Neural crest cell (in vitro differentiated cells): ENCODE results near the gene ST6GAL1. TPM values are rescaled to one million over a fixed set of nuclear protein-coding genes. Genes with fewer than 3 reads are reported as not detected.

Experiments
- DNase-seq: peaks from one replicate; pipeline ENCODE4 v3.0.0; 2021; ENCODE audit warnings: low read depth, mixed read lengths, low spot score
- H3K27ac Mint-ChIP-seq: one replicate; pipeline ENCODE4 v1.8.0; 2021; ENCODE audit warnings: mild to moderate bottlenecking, mixed read lengths; ENCODE audit not compliant: unreplicated experiment
- H3K27me3 Mint-ChIP-seq: 2 replicates; pipeline ENCODE4 v1.8.0; 2021; ENCODE audit warnings: low read depth, mild to moderate bottlenecking, mixed read lengths
- H3K36me3 Mint-ChIP-seq: 2 replicates; pipeline ENCODE4 v1.8.0; 2021; ENCODE audit warnings: low read depth, mild to moderate bottlenecking, mixed read lengths
- H3K4me1 Mint-ChIP-seq: 2 replicates; pipeline ENCODE4 v1.8.0; 2021; ENCODE audit warnings: mixed read lengths
- H3K4me3 Mint-ChIP-seq: one replicate; pipeline ENCODE4 v1.8.0; 2021; ENCODE audit warnings: mild to moderate bottlenecking, mixed read lengths
- H3K9me3 Mint-ChIP-seq: 2 replicates; pipeline ENCODE4 v1.8.0; 2021; ENCODE audit warnings: mixed read lengths
- total RNA-seq: library from RNA; stranded (reverse); gene quantifications from 2 replicates; pipeline ENCODE4 v1.2.1, GENCODE V29; 2021
- TF ChIP-seq, protein P1 (sequence below): fragments of 200-600 bp; sonication (generic); conservative IDR thresholded peaks from 2 replicates; pipeline ENCODE4 v1.5.0; 2021; ENCODE audit warnings: antibody characterized with exemption, mild to moderate bottlenecking

The ST6GAL1 gene
- total RNA-seq, 1 donor from 2014 or later = 32.6 TPM

DNA sequence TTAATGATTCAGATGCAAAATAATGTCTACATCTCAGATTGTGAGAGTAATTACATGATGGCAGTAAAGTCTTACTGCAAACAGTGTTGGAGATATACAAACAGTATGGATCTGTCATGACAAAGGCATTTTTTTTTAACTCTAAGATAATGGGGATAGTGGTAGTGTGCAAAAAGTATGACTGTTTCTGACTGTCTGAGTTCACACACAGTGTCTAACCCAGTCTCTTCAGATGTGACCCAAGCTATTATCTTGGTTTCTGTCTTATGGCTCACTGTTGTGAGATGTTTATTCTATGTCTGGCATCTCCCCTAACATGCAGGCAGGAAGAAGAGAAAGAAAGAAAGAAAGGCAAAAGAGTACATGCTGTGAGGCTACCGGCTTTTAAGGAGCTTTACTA lies 191.9 kb downstream of the ST6GAL1 start:
- TF ChIP-seq, protein P1, sequence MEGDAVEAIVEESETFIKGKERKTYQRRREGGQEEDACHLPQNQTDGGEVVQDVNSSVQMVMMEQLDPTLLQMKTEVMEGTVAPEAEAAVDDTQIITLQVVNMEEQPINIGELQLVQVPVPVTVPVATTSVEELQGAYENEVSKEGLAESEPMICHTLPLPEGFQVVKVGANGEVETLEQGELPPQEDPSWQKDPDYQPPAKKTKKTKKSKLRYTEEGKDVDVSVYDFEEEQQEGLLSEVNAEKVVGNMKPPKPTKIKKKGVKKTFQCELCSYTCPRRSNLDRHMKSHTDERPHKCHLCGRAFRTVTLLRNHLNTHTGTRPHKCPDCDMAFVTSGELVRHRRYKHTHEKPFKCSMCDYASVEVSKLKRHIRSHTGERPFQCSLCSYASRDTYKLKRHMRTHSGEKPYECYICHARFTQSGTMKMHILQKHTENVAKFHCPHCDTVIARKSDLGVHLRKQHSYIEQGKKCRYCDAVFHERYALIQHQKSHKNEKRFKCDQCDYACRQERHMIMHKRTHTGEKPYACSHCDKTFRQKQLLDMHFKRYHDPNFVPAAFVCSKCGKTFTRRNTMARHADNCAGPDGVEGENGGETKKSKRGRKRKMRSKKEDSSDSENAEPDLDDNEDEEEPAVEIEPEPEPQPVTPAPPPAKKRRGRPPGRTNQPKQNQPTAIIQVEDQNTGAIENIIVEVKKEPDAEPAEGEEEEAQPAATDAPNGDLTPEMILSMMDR = no peak
- peaks cover 21% of the 10 kb centered on the region for H3K36me3 Mint-ChIP-seq
- H3K27me3 Mint-ChIP-seq = no peaks in the 10 kb centered on the region
- no peaks in the 10 kb centered on the region for H3K4me1 Mint-ChIP-seq
- no peak overlapping the region for H3K27ac Mint-ChIP-seq
- no peak for DNase-seq
- no peak overlapping the region for H3K4me3 Mint-ChIP-seq
- peaks cover 3% of the 10 kb centered on the region for H3K9me3 Mint-ChIP-seq

DNA sequence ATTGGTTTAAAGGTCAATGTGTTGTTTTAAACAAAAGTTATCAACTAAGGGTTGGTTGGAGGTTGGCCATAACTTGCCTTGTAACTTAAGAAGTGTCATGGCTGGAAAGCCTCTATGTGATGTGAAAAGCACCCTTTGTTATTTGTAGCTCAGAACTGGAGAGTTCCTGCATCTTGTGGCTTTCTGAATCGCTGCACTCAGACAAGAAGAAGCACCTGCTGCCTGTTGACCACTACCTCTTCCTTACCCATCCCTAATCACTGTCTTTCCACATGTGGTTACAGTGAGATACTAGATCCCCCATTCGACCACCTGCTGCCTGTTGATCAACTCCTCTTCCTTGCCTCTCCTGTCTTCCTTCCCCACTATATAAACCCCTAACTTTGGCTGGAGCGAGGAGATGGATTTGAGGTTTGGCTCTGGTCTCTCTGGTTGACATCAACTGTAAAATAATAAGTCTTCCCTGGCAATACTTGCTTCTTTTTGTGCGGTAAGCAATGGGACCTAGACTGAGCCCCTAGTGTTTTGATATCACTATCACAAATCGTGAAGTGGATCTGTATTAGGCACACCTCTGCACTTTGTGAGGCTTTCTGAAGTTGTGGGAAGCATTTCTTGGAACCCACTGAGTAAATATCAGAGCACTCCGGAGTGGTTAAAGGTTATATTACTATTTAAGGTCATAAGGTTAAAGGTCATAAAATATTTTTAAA lies 195.1 kb downstream of the ST6GAL1 start:
- no peak overlapping the region for H3K27ac Mint-ChIP-seq
- no peak overlapping the region for H3K4me3 Mint-ChIP-seq
- no peaks in the 10 kb centered on the region for H3K4me1 Mint-ChIP-seq
- DNase-seq = no peak
- peaks cover 3% of the 10 kb centered on the region for H3K9me3 Mint-ChIP-seq
- peaks cover 33% of the 10 kb centered on the region for H3K36me3 Mint-ChIP-seq
- H3K27me3 Mint-ChIP-seq = no peaks in the 10 kb centered on the region
- TF ChIP-seq, protein P1 = no peak

Other genes with a start within 250 kb of the ST6GAL1 start
- gene KNG1, start 213.2 kb upstream of the ST6GAL1 start, total RNA-seq = not detected in 2 replicates
- 364 and 369 TPM in 2 replicates for gene EIF4A2, start 146.9 kb upstream of the ST6GAL1 start, total RNA-seq
- 105 and 107 TPM in 2 replicates for gene RFC4, start 124.0 kb upstream of the ST6GAL1 start, total RNA-seq
- not detected in 2 replicates for gene ADIPOQ, start 87.8 kb upstream of the ST6GAL1 start, total RNA-seq
- 32.2 and 37.4 TPM in 2 replicates for gene RPL39L, start 209.0 kb downstream of the ST6GAL1 start, total RNA-seq